WTC11 (cell line): ENCODE data around the gene SYMPK. TPM values are rescaled to one million over a fixed set of nuclear protein-coding genes. Genes with fewer than 3 reads are reported as not detected.

Experiments used
- AR ChIP-seq: fragments of 250-450 bp; sonication (Bioruptor Pico); IDR thresholded peaks from 2 replicates; pipeline ENCODE4 v1.9.0; 2021; ENCODE audit warnings: mild to moderate bottlenecking
- ARID4B ChIP-seq: sonication (generic); formaldehyde crosslinking; IDR thresholded peaks from 2 replicates; pipeline ENCODE4 v1.8.0; 2023; ENCODE audit warnings: missing genetic modification reagents, mild to moderate bottlenecking, borderline replicate concordance
- ATF2 ChIP-seq: sonication (generic); formaldehyde crosslinking; IDR thresholded peaks from 2 replicates; pipeline ENCODE4 v1.8.1; 2022; ENCODE audit warnings: low read depth, missing genetic modification reagents, borderline replicate concordance
- E2F4 ChIP-seq: sonication (generic); formaldehyde crosslinking; IDR thresholded peaks from 2 replicates; pipeline ENCODE4 v1.8.1; 2022; ENCODE audit warnings: low read depth, mild to moderate bottlenecking, moderate library complexity, missing genetic modification reagents, borderline replicate concordance
- ELF4 ChIP-seq: sonication (generic); formaldehyde crosslinking; IDR thresholded peaks from 2 replicates; pipeline ENCODE4 v1.8.1; 2022; ENCODE audit warnings: low read depth, mild to moderate bottlenecking, moderate library complexity, missing genetic modification reagents
- ETV6 ChIP-seq: sonication (generic); formaldehyde crosslinking; IDR thresholded peaks from 2 replicates; pipeline ENCODE4 v1.8.1; 2022; ENCODE audit warnings: mild to moderate bottlenecking, missing genetic modification reagents
- KAT7 ChIP-seq: sonication (generic); formaldehyde crosslinking; IDR thresholded peaks from 2 replicates; pipeline ENCODE4 v1.8.1; 2023; ENCODE audit warnings: missing genetic modification reagents, mild to moderate bottlenecking, borderline replicate concordance
- NFE2L1 ChIP-seq: sonication (generic); formaldehyde crosslinking; IDR thresholded peaks from 2 replicates; pipeline ENCODE4 v1.8.1; 2023; ENCODE audit warnings: missing genetic modification reagents
- NFYB ChIP-seq: sonication (generic); formaldehyde crosslinking; conservative IDR thresholded peaks from 2 replicates; pipeline ENCODE4 v1.8.0; 2022; ENCODE audit warnings: low read depth, missing genetic modification reagents
- PRDM15 ChIP-seq: sonication (generic); formaldehyde crosslinking; IDR thresholded peaks from 2 replicates; pipeline ENCODE4 v1.8.0; 2022; ENCODE audit warnings: missing genetic modification reagents
- RELA ChIP-seq: sonication (generic); formaldehyde crosslinking; IDR thresholded peaks from 2 replicates; pipeline ENCODE4 v1.8.1; 2022; ENCODE audit warnings: missing genetic modification reagents, mild to moderate bottlenecking, borderline replicate concordance
- TEAD1 ChIP-seq: sonication (generic); formaldehyde crosslinking; IDR thresholded peaks from 2 replicates; pipeline ENCODE4 v1.8.0; 2022; ENCODE audit warnings: mild to moderate bottlenecking, missing genetic modification reagents
- ZNF281 ChIP-seq: sonication (generic); formaldehyde crosslinking; IDR thresholded peaks from 2 replicates; pipeline ENCODE4 v1.8.0; 2023; ENCODE audit warnings: mild to moderate bottlenecking, missing genetic modification reagents
- ZNF532 ChIP-seq: fragments of 250-450 bp; sonication (Bioruptor Pico); IDR thresholded peaks from 2 replicates; pipeline ENCODE4 v1.9.0; 2021; ENCODE audit warnings: mild to moderate bottlenecking, borderline replicate concordance
- total RNA-seq: library from RNA; stranded (reverse); gene quantifications from 3 replicates; pipeline ENCODE4 v1.2.3, GENCODE V29; 2021

SYMPK gene
- total RNA-seq, 1 experiment from 2014 or later = 106 TPM

GRCh38 chr19:45902651-45903625, 40.0 kb upstream of the SYMPK start (continued):
- TF ChIP-seq AR (CRISPR knock-in tag) = no peak
- no peak for TF ChIP-seq ELF4 (CRISPR knock-in tag)
- no peak for TF ChIP-seq ZNF281 (CRISPR knock-in tag)
- no peak; the same call in 1 of the 2 replicates for TF ChIP-seq NFE2L1
- TF ChIP-seq E2F4 (CRISPR knock-in tag) = no peak
- TF ChIP-seq ETV6 (CRISPR knock-in tag) = 0 out of 2 replicates have a peak, but pooled peaks have one; percentile 7
- TF ChIP-seq ATF2 = no peak
- TF ChIP-seq ARID4B (CRISPR knock-in tag) = peak; percentile 68; the same call in 1 of the 2 replicates
- no peak for TF ChIP-seq ZNF532
- TF ChIP-seq PRDM15 (CRISPR knock-in tag) = peak; percentile 97
- no peak; the same call in 1 of the 2 replicates for TF ChIP-seq KAT7
- peak; percentile 77; the same call in 1 of the 2 replicates for TF ChIP-seq TEAD1 (CRISPR knock-in tag)
- 0 out of 2 replicates have a peak, but pooled peaks have one; percentile 30 for TF ChIP-seq NFYB
- TF ChIP-seq RELA (CRISPR knock-in tag) = no peak
